RWPE1 (cell line): ENCODE data around the gene BACH2.

ENCODE experiments used
- CTCF ChIA-PET: fragments of 350-600 bp; sonication (Branson Sonifier 250); formaldehyde crosslinking; extraction: SDS; loops from one replicate; lab custom pipeline; 2021; lab: Yijun Ruan, JAX
- POLR2A ChIA-PET: fragments of 400-600 bp; formaldehyde crosslinking; extraction: SDS; loops from one replicate; lab custom pipeline; 2020; ENCODE audit warnings: antibody characterized with exemption; ENCODE audit not compliant: low non-redundant PET; lab: Yijun Ruan, JAX
- DNase-seq: peaks from one replicate; pipeline ENCODE4 v3.0.0; 2012; ENCODE audit warnings: low spot score
- H3K27ac ChIP-seq: fragments of 450-650 bp; 2 replicates; pipeline ENCODE4 v1.5.1; 2017
- TF ChIP-seq, protein P1 (sequence below): fragments of 450-650 bp; conservative IDR thresholded peaks from 2 replicates; pipeline ENCODE4 v1.5.1; 2017; ENCODE audit warnings: low read depth, mild to moderate bottlenecking

Gene BACH2

DNA sequence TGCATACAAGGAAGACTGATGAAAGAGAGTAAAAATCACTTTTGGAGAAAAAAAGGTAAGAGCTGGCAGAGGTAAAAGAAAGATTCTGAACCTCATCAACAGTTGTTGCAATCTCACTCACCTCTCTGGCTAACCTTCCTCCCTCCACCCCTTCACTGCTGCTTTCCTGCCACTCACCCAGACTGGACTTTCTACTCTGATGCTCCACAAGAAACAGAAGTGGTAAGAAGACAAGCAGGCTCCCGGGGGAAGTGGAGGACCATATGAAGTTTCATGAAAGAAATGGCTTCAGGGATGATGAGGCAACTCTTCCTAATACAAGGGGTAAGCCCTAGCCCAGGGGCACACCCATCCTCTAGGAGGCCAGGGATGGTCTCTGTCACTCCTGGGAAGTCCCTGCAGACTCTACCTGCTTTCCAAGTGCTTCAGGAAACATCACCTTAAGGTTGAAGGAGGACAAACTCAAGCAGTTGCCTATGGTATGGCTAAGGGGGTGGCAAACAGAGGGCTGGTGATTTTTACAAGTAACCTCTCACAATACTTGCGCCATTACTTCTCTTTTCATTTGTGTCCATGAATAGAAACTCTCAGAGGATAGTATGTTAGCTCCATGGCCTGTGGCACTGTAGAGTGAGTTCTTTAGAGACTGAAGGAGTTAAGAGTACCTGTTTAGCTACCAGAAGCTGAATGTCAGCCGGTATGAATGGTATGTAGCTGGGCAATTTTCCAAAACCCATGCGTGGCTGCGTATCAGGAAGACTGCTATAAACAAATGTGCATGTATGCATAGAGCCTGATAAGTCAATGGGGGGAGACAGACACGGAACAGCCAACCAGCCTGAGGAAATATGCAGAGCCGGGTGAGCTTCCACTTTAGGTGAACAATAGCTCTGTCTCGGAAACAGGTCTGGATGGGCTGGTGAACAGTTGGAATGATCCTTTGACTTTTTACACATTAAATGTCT lies 112.0 kb downstream of the BACH2 start:
- CTCF ChIA-PET: interaction anchor here (0.7 kb wide), 1 partner anchor 111 kb away, joined by 3 read pairs; no protein-coding TSS in a partner anchor

DNA sequence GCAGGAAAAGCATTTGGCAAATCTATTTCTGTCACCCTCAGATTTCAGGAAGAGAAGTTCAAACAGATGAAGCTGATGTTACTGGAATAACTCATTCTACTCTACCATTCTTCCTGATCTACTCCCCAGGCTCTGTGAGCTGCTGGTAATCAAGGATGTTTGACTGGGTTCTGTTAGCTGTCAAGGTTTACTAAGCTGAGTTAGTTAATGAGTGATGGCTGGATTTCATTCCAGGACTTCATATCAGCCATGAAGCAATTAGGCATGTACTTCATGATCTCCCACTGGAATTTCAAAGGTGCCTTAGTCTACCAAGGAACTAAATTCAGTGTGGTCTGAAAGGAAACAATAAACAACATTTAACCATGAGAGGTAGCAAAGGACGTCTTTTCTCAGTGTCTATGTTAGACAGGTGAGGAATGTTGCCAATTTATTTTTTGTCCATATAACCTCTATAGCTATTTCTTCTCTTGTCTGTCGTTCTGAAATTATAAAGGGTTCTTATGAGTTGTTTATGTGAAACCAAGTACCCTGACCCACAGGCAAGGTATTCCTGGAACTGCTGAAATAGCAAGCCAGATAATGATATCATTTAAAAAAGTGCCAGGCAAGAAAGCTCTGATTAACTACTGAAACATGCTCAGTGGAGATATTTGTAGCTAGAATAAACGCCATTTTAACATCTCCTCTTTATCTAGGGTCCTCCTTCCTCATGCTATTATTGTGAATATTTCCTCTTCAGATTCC lies 112.9 kb downstream of the BACH2 start:
- TF ChIP-seq, protein P1, sequence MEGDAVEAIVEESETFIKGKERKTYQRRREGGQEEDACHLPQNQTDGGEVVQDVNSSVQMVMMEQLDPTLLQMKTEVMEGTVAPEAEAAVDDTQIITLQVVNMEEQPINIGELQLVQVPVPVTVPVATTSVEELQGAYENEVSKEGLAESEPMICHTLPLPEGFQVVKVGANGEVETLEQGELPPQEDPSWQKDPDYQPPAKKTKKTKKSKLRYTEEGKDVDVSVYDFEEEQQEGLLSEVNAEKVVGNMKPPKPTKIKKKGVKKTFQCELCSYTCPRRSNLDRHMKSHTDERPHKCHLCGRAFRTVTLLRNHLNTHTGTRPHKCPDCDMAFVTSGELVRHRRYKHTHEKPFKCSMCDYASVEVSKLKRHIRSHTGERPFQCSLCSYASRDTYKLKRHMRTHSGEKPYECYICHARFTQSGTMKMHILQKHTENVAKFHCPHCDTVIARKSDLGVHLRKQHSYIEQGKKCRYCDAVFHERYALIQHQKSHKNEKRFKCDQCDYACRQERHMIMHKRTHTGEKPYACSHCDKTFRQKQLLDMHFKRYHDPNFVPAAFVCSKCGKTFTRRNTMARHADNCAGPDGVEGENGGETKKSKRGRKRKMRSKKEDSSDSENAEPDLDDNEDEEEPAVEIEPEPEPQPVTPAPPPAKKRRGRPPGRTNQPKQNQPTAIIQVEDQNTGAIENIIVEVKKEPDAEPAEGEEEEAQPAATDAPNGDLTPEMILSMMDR: no peak
- POLR2A ChIA-PET: no interaction called here
- no peak overlapping the region for H3K27ac ChIP-seq
- CTCF ChIA-PET: interaction anchor here (0.6 kb wide), 1 partner anchor 97 kb away, joined by 8 read pairs; no protein-coding TSS in a partner anchor
- DNase-seq: no peak

More for the DNA sequence above, 112.0 kb downstream of the BACH2 start:
- POLR2A ChIA-PET: no interaction called here
- DNase-seq: peak; percentile 44
- TF ChIP-seq, protein P1: no peak
- no peak overlapping the region for H3K27ac ChIP-seq

DNA sequence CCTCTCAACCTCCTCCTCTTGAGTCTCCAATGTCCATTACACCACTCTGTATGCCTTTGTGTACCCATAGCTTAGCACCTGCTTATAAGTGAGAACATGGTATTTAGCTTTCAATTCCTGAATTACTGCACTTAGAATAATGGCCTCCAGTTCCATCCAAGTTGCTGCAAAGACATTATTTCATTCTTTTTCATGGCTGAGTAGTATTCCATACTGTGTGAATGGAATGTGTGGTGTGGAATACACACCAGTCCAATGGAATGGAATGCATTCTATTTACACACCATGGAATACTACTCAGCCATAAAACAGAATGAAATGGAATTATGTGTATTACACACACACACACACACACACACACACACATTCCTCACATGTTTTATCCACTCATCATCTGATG lies 116.1 kb downstream of the BACH2 start:
- POLR2A ChIA-PET: no interaction called here
- TF ChIP-seq, protein P1: no peak
- DNase-seq: no peak
- CTCF ChIA-PET: interaction anchor here (2.1 kb wide), 1 partner anchor 240 kb away, joined by 10 read pairs; no protein-coding TSS in a partner anchor
- no peak overlapping the region for H3K27ac ChIP-seq

DNA sequence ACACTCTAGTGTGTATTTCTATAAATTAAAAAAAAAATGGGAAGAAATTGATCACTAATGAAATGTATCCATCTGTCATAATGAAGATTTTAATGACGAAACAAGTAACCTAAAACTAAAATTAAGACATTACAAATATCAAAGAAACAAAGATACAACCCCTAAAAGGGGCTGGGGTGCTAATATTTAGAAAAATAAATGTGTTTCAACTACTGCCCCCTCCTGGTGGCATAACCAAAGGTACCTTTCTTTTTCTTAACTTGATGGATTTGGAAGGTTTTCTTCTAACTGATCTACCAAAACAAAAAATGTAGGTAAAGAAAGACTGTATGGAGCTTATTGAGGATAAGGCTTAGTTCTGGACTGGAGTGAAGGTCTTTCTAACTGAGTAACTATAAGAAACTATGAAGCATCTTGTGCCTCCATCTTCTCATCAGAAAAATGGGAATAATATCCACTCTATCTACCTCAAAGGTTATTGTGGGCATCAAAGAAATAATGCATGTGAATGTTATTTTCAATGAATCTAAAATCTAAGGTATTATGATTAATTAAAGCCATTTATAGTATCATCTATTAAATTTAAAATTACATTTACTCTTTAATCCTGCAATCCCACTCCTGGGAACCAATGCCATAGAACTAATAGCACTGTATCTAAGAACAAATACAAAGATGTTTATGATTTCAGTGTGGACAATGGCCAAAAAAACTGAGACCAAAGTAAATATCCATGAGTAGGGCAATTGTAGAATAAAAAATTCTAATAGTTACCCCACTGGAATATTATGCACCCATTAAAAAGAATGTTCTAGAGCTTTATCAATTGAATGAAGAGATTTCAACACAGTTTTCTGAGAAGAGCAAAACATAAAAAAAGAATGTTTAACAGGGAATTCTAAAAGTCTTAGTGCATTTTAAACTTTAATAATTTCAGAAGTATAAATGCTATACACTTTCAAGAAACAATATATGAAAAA lies 117.2 kb downstream of the BACH2 start:
- CTCF ChIA-PET: interaction anchor here (0.5 to 2.1 kb wide), 2 partner anchors 23 to 239 kb away, joined by 3 to 10 read pairs; no protein-coding TSS in a partner anchor
- DNase-seq: no peak
- no peak overlapping the region for H3K27ac ChIP-seq
- POLR2A ChIA-PET: no interaction called here
- TF ChIP-seq, protein P1: no peak

DNA sequence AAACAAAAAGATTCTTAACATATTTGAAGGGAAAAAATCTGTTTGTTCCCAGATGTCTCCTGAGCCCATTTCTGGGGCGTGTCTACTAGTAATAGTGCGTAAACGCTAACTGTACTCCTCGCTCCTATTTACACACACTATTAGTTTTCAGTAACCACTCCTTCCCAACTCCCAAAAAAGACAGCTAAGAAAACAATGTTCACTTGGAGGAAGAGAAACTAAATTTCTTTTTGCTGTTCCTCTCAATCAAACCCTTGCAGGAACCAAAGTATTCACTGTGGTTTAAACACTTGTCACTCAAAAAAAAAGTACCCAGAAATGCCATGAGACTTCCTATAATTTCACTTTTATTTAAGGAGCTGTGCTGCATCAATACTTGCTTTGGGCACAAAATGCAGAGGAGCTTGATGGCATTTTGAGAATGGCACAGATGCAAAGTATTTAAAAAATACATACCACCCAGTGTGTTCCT lies 118.2 kb downstream of the BACH2 start:
- CTCF ChIA-PET: interaction anchor here (0.5 to 2.1 kb wide), 4 partner anchors 21 to 301 kb away, joined by 3 to 10 read pairs (median 3); no protein-coding TSS in a partner anchor
- DNase-seq: no peak
- TF ChIP-seq, protein P1: no peak
- POLR2A ChIA-PET: no interaction called here
- H3K27ac ChIP-seq: no peak overlapping the region
